HG03575 (cell line): ENCODE data around the gene S100A3.

ENCODE experiments used
- ATAC-seq: cut with Tn5 transposase; IDR thresholded peaks from one replicate; pipeline ENCODE4 v1.9.1; 2021; ENCODE audit not compliant: unreplicated experiment, insufficient number of reproducible peaks, low FRiP score; ENCODE audit errors: extremely low read depth

The S100A3 gene

DNA sequence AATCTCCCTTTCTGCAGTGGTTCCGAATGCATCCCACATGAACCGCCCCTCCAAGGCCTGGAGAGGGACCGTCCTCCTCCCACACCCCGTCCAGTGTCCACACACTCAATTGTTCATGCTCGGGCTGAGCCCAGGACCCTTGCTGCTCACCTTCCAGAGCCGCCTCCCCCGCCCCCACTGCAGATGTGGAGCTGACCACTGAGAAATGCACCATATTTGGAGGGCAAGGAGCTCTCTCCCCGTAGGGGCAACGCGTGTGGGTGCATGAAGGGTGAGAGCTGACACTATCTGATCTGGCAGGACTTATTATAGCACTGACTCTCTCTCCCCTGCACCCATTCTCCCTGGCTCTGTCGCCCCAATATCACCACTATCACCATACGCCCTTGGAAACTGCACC, 4.0 kb upstream of the S100A3 start:
- ATAC-seq: no peak

DNA sequence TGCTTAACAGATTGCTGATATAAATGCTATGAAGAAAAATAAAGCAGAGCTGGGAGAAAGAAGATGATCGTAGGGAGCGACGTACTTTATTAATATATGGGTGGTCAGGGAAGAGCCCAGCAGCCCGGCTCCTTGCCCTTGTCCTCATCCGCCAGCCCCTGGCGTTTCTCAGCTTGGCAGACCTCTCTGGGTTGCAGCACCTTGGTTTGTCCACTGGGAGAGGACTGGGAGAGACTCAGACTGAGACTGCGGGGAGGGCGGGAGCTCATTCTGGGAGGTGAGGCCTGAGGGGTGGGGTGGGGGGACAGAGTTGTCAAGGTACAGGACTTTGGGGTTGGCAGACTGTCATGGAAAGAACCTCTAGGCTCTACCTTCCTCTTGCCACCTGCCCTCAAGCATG, 3.3 kb upstream of the S100A3 start:
- ATAC-seq: no peak

DNA sequence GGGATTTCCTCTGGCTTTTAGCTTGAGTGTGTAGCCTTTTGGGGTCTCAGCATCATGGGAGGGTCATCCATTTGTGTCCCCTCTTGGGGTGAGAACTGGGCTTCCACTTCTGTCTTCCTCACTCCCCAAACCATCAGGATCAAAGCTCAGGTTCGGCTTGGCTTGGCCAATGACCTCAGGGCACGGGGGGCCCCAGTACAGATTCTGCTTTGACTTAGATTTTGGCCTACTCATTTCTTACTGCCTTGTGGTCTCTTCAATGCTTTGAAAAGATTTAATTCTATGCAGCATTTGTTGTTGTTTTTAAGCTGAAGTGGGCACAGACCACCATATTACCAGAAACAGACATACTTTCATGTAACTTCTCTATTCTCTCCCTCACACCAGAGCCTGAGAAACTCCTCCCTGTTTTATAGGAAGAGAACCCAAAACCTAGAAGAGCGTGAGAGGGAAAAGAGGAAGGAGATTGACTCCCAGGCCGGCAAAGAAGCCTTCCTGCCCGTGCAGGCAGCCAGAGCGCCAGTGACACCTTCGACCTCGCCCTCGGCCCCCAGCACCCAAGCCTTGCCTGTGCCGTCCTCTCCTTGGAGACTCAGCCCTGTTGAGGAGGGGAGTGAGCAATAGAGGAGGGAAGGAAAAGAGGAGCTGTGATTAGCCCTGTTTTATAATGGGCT, 1.9 kb upstream of the S100A3 start:
- ATAC-seq: no peak

DNA sequence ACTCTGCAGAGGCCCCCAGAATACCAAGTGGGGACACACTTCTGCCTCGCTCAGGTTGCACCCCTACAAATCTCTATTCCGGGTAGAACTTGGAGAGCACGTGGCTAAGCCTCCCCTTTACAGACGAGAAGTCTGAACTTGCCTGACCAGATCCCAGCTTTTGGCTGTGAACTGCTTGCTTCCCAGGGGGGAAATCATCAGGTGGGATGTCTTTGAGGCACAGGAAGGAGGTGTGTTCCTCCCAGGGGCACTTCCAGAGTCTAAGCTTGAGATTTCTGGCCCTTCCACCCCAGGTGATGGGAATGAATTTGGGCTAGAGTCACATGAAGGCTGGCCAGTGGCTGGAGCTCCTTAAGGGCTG, 1.3 kb upstream of the S100A3 start:
- ATAC-seq: no peak

DNA sequence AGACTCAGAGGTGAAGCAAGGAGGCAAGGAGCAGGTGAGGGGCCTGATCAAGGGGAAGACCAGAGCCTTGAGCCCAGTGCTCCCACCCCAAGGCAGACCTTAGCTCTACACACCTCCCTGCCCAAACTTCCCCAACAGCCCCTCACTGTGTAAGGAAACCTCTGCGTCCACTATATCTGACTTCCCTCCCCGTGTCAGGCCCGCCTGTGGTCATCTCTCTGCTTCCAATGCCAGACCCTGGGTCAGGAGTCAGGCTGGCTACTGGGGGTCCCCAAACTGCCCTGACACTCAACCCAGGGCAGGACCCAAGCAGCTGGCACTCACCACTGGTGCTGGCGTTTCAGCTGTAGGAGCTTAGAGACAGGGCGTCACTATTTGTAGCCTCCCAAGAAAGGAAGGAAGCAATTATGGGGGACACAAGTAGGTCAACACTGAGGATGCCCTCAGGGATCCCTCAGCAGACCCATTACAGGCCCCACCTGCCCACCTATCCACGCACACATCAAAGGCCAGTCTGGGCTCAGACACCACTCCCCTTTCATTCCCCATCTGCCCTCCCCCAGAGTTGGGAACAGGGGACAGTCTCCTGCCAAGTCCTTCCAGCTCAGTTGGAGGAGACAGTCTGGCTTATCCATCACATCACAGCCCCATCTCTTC, 811 bp upstream of the S100A3 start:
- no peak for ATAC-seq

- no peak for ATAC-seq
Measured at GRCh38 chr1:153547560-153548551, 1.2 kb downstream of the S100A3 start.

GRCh38 chr1:153546796-153547559, 2.1 kb downstream of the S100A3 start:
- no peak for ATAC-seq

GRCh38 chr1:153546371-153546770, 2.7 kb downstream of the S100A3 start:
- ATAC-seq: no peak

DNA sequence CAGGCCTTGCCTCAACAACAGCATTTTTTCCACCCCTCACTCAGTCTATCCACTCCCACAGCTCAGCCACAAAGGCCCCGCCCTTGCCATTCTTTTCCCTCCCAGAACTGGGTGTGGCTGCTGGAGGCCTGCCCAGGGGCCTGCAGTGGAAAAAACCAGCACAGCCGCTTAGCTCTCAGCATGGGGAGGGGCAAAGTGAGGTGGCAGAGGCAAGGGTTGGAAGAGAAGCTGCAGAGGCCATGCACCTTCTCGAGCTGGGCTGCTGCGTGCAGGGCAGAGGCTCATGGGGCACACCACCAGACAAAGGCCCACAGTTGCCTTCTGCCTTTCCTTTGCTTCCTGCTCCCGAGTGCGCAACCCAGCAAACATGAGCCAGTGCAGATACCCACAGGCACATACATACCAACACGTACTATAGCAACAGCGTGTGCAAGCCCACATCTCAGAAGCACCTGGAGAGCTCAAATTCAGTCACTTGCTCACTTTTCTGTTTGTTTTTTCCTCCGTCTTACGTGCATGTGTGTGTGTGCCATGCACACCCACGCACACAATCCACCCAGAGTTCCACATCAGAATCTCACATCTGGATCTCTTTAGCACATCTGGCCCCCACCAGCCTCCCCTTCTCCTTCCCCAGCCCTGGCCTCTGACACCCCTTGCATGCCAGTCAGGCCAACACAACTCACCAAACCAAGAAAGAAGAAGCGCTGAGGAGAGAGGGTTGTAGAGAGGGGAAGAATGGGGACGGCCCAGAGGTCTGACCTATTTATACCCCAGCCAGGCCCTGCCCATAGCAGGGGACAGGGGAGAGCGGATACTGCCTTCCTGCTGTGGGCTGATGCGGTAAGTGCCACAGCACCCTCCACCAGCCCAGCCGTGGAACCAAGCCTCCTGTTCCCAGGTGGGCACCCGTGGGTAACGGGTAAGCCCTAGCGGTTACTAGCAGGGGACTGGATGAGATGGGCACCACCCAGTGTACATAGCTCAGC, 3.7 kb downstream of the S100A3 start, which contains the start of gene S100A4:
Gene S100A4, minus strand, starts transcription at position 740 of the 989 bp plus-strand sequence. CDS start 1,012 bp downstream, outside the sequence.
- no peak for ATAC-seq

DNA sequence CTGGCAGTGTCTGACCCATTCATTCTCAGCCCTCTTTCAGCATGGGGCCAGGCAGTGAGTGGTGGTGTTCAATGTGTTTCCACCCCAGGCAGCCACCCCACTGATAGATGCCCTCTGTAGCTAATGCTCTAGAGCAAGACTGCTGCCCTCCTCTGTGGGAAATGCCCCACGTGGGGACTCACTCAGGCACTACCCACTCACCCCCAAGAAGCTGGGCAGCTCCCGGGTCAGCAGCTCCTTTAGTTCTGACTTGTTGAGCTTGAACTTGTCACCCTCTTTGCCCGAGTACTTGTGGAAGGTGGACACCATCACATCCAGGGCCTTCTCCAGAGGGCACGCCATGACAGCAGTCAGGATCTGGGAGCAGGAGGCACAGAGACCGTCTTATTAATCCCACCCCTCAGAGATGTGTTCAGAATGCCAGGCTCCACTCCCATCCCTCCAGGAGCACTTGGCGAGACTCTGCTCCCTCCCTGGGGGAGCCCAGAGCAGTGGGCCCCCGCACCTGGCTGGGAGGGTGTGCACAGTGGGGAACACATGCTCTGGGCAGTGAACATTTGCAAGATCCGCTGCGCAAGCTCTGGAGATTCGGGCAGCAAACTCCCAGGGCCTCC, 4.5 kb downstream of the S100A3 start:
- ATAC-seq: no peak

- no peak for ATAC-seq
Measured at GRCh38 chr1:153543736-153544135, 5.3 kb downstream of the S100A3 start.

GRCh38 chr1:153542956-153543711, 5.9 kb downstream of the S100A3 start:
- ATAC-seq: no peak

DNA sequence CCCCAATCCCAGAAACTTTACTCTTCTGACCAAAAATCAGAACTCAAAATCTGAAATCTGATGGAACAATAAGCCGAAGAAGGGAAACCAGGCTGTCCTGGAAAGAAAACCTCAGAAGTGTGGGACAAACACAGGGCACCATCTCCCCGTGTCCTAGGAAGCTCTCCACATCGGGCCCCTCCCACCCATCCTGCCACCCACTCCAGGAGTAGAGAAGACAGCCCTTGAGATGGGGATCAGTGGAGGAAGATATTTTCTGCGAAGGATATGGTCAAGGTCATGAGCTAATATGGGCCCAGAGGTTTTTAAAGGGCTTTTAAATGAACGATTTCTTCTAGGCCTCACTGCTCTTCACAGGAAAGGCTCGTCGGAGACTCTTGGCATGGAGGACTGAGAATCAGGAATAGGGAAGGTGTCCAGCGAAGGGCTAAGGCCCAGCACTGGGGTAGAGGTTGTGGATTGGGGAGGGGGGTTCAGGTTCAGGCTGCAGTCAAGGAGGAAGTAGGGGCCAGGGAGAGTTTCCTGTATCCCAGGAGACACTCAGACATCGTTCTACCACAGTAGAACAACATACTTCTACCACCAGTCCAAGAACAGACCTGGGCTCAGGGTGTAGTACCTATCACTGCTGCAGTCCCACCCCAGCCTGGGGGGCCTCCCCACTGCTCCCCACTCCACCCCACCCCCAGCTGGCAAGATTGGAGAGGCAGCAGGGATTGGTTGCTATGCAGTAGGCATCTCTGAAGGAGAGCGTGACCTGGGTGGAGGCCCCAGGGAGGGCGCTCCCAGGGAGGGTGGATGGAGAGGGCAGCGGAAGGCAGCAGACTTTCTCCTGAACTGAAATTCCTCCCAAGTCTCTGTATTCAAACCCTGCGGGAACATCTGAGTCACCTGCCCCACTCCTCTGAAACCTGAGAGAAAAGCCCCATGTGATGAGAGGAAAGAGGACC, 7.1 kb downstream of the S100A3 start:
- no peak for ATAC-seq

DNA sequence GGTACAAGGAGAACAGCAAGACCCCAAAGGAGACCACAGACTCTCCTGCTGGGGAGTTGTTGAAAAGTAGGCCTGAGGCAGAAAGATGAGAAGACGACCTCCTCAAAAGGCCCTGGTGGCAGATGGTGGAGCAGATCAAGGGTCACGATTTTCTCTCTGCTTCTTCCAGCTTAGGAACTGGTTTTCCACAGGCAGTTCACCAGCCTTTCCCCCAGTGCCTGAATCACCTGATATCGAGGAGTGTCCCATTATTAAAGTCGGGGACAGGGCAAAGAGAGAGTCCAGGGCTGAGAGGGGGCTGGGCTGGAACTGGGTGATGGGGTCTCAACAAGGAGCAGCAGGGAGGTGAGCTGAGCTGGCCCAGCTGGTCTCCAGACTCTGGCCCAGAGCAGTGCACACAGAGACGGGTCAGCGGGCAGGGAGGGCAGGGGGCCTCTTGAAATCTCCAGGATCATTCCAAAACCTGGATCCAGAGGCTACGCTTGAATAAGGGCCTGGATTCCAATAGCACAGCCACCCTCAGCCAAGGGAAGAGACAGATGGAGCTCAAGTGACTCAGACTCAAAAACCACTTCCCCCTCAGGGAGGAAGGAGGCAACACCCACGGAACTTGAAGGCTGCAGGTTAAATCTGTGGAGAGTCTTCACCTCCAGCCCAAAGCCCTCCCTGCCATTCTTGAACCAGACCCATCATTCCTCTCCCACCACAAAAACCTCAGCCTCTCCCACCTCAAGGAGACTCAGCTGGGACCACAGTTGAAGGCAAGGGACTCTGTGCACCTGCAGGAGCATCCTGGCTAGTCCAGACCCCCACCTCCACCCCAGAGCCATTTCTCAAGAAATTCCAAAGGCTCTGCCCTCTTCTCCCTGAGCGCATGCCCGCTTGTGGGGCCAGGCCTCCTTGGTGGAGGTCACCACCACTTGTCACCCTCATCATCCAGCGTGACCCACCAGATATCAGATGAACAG, 8.4 kb downstream of the S100A3 start, which contains the start of gene S100A5:
Gene S100A5, minus strand, starts transcription at position 541 of the 968 bp plus-strand sequence. CDS start 743 bp downstream, outside the sequence.
- ATAC-seq: no peak
